HL-60 (cell line): ENCODE measurements around the gene DMD.

ENCODE experiments used
- POLR2AphosphoS5 ChIP-seq: IDR thresholded peaks from 2 replicates; pipeline ENCODE4 v1.6.1; 2012; ENCODE audit warnings: low read depth
- TF ChIP-seq, protein P1 (sequence below): IDR thresholded peaks from one replicate; pipeline ENCODE4 v1.5.1; 2011; ENCODE audit warnings: low read length, control low read depth, inconsistent platforms; ENCODE audit not compliant: insufficient read depth

DNA sequence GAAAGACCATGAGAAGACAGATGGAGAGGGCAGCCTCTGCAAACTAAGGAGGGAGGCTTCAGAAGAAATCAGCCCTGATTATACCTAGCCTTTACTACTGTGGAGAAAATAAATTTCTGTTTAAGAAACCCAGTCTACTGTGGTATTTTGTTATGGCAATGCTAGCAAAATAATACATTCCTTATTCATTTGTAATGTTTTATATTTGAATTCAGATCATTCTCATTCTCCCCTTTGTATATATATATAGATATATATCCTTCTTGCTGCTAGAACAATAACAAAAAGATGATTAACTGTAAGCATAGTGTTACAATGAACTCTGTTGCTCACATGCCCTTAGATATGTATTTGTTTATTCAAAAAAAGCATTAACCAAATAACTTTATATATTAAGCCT is 22.5 kb downstream of the DMD start:
- no peak for TF ChIP-seq POLR2AphosphoS5
- TF ChIP-seq, protein P1, sequence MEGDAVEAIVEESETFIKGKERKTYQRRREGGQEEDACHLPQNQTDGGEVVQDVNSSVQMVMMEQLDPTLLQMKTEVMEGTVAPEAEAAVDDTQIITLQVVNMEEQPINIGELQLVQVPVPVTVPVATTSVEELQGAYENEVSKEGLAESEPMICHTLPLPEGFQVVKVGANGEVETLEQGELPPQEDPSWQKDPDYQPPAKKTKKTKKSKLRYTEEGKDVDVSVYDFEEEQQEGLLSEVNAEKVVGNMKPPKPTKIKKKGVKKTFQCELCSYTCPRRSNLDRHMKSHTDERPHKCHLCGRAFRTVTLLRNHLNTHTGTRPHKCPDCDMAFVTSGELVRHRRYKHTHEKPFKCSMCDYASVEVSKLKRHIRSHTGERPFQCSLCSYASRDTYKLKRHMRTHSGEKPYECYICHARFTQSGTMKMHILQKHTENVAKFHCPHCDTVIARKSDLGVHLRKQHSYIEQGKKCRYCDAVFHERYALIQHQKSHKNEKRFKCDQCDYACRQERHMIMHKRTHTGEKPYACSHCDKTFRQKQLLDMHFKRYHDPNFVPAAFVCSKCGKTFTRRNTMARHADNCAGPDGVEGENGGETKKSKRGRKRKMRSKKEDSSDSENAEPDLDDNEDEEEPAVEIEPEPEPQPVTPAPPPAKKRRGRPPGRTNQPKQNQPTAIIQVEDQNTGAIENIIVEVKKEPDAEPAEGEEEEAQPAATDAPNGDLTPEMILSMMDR, result no peak
